Dendritic cell treated with granulocyte-macrophage colony-stimulating factor and Interleukin-4, amounts not matched to agents 40 ng/mL and 50 ng/mL, for 4 days (primary cell): ENCODE results near the gene KCNK7.

Experiments
- H3K27ac Mint-ChIP-seq: one replicate; pipeline ENCODE4 v1.8.0; 2022; ENCODE audit warnings: mild to moderate bottlenecking, mixed read lengths
- H3K27me3 Mint-ChIP-seq: one replicate; pipeline ENCODE4 v1.8.0; 2022; ENCODE audit warnings: mild to moderate bottlenecking, mixed read lengths
- H3K36me3 Mint-ChIP-seq: one replicate; pipeline ENCODE4 v1.8.0; 2022; ENCODE audit warnings: low read depth, mixed read lengths
- H3K4me1 Mint-ChIP-seq: one replicate; pipeline ENCODE4 v1.8.0; 2022; ENCODE audit warnings: low read depth, mixed read lengths
- H3K4me3 Mint-ChIP-seq: one replicate; pipeline ENCODE4 v1.8.0; 2022; ENCODE audit warnings: mild to moderate bottlenecking, moderate library complexity, mixed read lengths
- H3K9me3 Mint-ChIP-seq: one replicate; pipeline ENCODE4 v1.8.0; 2022; ENCODE audit warnings: mixed read lengths
- intact Hi-C: fragments of 100-400 bp; cut with micrococcal nuclease; formaldehyde crosslinking; loops from one replicate; pipeline ENCODE4 v1.15.0; 2022

KCNK7 gene

DNA sequence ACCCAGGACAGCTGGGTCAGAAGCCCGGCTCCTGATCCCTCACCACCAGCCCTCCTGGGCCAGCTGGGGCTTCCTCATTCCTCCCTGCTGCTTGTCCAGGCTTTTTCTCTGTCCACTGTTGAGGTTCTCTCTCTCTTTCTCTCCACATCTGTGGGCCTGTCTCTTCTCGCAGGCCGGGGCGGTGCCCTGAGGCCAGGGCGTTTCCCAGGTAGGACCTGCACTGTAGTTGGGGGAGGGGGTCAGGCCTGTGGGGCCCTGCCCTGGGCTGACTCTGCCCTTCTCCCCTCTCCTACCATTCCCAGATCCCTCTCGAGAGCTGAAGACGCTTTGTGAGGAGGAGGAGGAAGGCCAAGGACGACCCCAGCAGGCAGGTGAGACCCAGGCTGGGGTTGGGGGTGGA lies 14.8 kb downstream of the KCNK7 start:
- H3K36me3 Mint-ChIP-seq: peaks cover 96% of the 10 kb centered on the region

DNA sequence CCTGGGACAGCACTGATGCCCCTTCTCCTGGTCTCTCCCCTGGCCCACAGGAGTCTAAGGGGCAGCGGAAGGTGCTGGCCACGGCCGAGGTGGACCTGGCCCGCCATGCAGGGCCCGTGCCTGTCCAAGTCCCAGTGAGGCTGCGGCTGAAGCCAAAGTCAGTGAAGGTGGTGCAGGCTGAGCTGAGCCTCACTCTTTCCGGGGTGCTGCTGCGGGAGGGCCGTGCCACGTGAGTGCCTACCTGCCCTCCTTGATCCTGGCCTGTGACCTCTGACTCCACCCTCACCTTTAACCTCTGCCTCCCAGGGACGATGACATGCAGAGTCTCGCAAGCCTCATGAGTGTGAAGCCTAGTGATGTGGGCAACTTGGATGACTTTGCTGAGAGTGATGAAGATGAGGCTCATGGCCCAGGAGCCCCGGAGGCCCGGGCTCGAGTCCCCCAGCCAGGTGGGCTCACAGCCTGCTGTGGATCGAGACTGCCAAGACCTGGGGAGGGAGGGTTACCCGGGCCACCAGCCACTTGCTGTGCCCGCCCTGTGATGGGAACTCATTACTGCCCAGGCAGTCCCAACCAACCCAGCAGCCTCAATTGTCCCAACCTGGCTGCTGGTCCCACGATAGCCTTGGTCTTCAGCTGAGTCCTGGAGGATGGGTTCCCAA lies 15.4 kb downstream of the KCNK7 start:
- Mint-ChIP-seq H3K27me3 (no peaks in the 10 kb centered on the region), H3K9me3 (no peaks in the 10 kb centered on the region), H3K4me1 (peaks cover 76% of the 10 kb centered on the region), H3K4me3 (no peak overlapping the region), H3K27ac (peak overlapping the region; percentile 72), H3K36me3 (peaks cover 95% of the 10 kb centered on the region)
- intact Hi-C loops: no loop called here

More for the DNA sequence above, 14.8 kb downstream of the KCNK7 start:
- Mint-ChIP-seq H3K27me3 (no peaks in the 10 kb centered on the region), H3K4me3 (no peak overlapping the region), H3K4me1 (peaks cover 77% of the 10 kb centered on the region), H3K27ac (peak overlapping the region; percentile 72), H3K9me3 (no peaks in the 10 kb centered on the region)
- intact Hi-C loops: no loop called here

DNA sequence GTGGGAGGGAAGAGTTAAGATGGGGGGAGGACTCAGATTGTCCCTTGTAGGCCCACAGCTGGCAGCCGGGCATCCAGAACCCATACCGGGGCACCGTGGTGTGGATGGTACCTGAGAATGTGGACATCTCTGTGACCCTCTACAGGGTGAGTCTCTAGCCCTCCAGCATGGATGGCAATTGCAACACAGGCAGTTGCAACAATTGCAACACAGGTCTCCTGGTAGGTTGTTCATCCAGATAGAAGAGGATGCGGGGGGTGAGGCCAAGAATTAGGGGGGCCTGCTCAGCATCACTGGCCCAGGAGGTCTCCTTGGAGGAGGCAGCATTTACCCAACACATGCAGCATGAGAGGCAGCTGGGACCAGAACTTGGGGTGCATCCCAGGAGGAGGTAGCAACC lies 16.3 kb downstream of the KCNK7 start:
- H3K27me3 Mint-ChIP-seq: no peaks in the 10 kb centered on the region
- intact Hi-C loops: no loop called here
- peak overlapping the region; percentile 21 for H3K4me3 Mint-ChIP-seq
- H3K27ac Mint-ChIP-seq: peak overlapping the region; percentile 90
- peaks cover 94% of the 10 kb centered on the region for H3K36me3 Mint-ChIP-seq
- H3K9me3 Mint-ChIP-seq: no peaks in the 10 kb centered on the region
- peaks cover 77% of the 10 kb centered on the region for H3K4me1 Mint-ChIP-seq

DNA sequence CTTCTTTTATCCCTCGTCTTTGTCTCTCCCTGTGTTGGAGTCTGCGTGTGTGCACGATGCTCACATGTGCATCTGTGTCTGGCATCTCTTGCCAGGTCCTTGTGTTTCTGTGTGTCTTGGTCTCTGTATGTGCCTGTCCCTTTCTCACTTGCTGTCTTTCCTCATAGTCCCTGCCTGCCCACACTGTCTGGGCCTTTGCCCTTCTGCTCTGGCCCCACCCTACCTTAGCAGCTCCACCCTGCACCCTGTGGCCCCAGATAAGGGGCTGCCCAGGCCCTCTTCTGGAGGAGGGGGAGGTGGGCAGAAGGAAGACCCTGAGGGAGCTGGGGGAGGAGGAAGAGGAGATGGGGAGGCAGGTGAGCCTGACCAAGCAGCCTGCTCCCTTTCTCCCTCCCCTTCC lies 16.9 kb downstream of the KCNK7 start:
- Mint-ChIP-seq H3K4me1 (peaks cover 76% of the 10 kb centered on the region), H3K27me3 (no peaks in the 10 kb centered on the region), H3K27ac (peak overlapping the region; percentile 90), H3K9me3 (no peaks in the 10 kb centered on the region), H3K4me3 (peak overlapping the region; percentile 92), H3K36me3 (peaks cover 94% of the 10 kb centered on the region)
- intact Hi-C loops: no loop called here

DNA sequence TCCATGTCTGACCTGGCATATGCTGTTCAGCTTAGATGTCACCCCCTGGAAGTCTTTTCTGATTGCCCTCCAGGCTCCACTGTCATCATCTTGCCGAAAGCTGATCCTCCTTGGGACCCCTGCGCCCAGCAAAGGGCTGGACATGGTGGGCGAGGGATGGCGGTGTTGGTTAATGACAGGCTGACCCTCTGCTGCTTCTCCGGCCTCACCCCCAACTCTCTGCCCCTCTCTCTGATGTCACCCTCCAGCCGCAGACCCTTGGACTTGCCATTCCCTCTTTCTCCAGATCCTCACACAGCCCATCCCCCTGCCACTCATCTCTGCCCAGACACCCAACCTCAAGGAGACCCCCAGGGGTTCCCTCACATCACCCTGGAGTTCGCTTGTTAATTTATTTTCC lies 17.5 kb downstream of the KCNK7 start:
- Mint-ChIP-seq H3K9me3 (no peaks in the 10 kb centered on the region), H3K4me1 (peaks cover 76% of the 10 kb centered on the region), H3K27ac (peak overlapping the region; percentile 90), H3K4me3 (peak overlapping the region; percentile 92), H3K27me3 (no peaks in the 10 kb centered on the region), H3K36me3 (peaks cover 94% of the 10 kb centered on the region)
- intact Hi-C loops: no loop called here

DNA sequence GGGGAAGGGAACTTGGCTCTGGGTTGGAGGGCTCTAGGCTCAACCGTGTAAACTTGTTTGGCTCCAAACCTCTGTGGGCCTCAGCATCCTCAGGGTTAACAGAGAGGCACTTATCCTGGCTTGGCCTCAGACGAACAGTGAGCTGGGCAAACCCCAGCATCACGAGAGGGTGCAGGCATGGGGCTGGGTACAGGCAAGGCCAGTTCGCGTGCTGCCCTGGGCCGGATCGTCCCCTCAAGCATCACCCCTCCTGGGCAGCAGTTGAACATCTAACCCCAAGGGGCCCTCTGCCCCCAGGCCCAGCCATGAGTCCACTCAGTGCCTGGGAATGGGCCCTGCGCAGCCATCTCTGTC lies 17.9 kb downstream of the KCNK7 start:
- intact Hi-C loops: loop anchor here (1.0 kb wide), 1 partner anchor 10 kb away; no protein-coding TSS in a partner anchor
- Mint-ChIP-seq H3K9me3 (no peaks in the 10 kb centered on the region), H3K27ac (peak overlapping the region; percentile 90), H3K36me3 (peaks cover 91% of the 10 kb centered on the region), H3K27me3 (no peaks in the 10 kb centered on the region), H3K4me3 (peak overlapping the region; percentile 92), H3K4me1 (peaks cover 73% of the 10 kb centered on the region)

DNA sequence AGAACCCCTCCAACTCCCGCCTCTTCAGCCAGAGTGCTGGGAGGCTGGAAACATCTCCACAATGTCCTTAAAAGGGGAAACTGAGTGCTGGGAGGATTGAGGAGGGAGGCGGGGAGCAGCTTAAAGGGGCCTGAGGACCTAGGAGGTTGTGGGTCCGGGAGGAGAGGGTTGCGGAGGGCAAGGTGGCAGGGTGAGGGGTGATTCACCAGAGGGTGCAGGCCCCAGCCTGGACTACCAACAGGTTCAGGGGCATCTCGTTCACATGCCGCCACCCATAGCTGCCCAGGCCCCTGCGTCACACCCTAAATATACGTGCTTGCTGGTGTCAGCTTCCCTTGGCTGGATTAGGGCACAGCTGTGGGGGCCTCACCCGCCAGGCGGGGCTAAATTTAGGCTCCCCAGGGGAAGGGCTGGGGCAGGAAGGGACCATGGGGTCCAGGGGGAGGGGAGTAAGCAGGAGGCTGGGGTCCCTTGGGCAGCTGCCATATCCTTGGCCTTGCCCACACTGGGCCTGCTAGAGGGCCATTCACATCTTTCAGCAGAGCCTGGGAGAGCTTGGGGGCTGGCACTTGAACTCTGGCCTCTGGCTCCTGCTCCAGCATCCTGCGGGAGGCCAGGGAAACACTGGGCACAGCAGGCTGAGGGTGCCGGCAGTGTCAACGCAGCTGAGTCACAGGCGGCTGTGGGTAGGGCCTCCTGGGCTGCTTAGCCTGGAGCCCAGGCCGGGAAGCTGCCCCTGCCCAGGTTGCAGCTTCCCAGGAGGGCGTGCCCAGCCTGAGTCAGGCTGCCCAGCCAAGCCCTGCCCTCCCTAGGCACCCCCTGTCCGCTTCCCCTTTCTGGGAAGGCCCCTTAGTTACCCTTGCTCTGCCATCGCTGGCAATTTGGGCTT lies 18.5 kb downstream of the KCNK7 start:
- intact Hi-C loops: loop anchor here (1.0 kb wide), 1 partner anchor 10 kb away; no protein-coding TSS in a partner anchor
- Mint-ChIP-seq H3K27me3 (no peaks in the 10 kb centered on the region), H3K36me3 (peaks cover 87% of the 10 kb centered on the region), H3K27ac (peak overlapping the region; percentile 90), H3K4me1 (peaks cover 69% of the 10 kb centered on the region), H3K9me3 (no peaks in the 10 kb centered on the region), H3K4me3 (peak overlapping the region; percentile 92)

DNA sequence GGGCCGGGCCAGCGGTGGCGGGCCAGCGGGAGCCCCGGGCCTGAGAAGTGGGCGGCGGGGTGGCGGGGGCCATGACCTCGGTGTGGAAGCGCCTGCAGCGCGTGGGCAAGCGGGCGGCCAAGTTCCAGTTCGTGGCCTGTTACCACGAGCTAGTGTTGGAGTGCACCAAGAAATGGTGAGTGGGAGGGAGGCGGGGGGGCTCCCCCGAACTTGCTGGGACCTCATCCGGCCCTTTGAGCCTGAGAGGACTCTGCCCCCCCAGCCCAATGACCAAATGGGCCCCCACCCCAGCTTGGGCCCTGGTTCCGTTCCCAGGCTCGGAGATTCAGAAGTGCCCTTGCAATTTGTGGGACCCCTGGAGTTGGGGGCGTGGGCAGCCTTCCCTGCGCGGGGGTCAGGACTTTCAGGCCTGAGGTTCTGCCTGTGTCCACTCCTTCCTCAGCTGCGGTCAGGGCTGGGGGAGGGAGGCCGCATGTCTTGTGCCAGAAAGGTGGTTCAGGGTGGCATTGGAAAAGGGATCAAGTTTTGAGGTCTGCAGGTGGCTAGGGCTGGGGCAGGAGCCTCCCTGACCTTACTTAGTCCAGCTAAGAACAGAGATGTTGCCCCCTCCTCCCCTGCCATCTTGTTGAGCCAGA lies 19.3 kb downstream of the KCNK7 start:
- Mint-ChIP-seq H3K27me3 (no peaks in the 10 kb centered on the region), H3K9me3 (no peaks in the 10 kb centered on the region), H3K4me1 (peaks cover 69% of the 10 kb centered on the region), H3K36me3 (peaks cover 87% of the 10 kb centered on the region), H3K27ac (peak overlapping the region; percentile 90), H3K4me3 (peak overlapping the region; percentile 92)
- intact Hi-C loops: no loop called here

DNA sequence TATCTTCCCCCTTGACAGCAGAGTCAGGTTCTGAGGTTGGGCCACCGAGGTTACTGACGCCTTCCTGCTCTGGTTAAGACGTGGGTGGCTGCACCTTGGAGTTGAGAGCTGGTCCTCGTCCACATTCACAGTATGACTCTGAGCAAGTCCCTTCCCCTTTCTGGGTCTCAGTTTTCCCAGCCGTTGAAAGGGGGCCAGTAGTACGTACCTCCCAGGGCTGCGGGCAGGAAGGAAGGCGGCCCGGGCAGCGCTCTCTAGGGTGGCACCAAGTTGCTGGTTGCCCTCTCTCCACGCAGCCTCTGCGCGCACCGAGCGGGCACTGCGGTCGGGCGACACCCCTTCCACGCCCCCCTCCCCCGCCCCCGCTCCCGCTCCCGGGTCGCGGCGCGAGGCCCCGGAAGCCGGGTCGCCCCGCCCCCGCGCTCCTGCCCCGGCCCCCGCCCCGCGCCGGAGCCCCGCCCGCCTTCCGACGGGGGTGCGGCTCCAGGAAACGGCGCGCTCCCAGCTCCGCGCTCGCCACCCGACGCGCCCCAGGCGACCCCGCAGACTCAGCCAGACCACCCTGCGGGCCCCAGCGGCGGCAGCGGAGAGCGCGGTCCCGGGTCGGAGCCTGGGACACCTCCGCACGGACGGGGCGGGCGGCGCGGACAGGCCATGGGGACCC lies 19.9 kb downstream of the KCNK7 start, which contains the start of gene EHBP1L1:
Gene EHBP1L1 (plus strand): TSS at position 486 of the 664 bp plus-strand sequence. CDS start 250 bp downstream, outside the sequence.
- Mint-ChIP-seq H3K27me3 (no peaks in the 10 kb centered on the region), H3K4me1 (peaks cover 70% of the 10 kb centered on the region)

DNA sequence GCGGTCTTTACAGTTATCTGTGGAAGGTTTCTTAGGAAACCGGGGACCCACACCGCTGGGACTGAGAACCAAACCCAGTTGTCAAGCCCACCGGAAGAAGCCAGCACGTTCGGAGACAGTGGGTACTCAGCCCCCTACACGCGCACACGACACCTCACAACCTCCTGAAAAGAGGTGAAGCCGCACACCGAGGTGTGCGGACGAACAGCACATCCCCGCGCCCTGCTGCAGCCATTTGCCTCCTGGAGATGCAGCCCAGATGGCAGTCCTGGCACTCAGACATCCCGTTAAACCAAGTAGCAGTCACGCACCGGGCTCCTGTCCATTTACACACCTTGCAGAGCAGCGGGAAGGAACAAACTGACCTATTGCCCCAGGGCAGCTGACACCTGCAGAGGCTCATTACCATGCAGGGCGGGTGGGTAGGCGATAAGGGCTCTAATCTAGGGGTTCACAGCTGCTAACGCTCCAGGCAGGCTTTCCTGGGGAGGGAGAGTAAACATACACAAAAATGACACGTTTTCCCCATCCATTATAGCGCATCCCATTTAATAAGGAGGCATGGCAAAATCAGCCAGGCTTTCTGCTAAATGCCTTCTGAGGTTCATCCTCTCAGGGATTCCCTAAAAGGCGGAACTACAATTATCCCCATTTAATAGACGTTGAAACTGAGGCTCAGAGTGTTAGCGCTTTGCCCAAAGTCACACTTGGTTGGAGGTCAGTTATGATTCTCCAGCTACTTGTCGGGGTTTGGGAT lies 20.6 kb downstream of the KCNK7 start:
- Mint-ChIP-seq H3K9me3 (no peaks in the 10 kb centered on the region), H3K4me1 (peaks cover 68% of the 10 kb centered on the region), H3K27ac (peak overlapping the region; percentile 90), H3K4me3 (peak overlapping the region; percentile 86), H3K27me3 (no peaks in the 10 kb centered on the region), H3K36me3 (peaks cover 86% of the 10 kb centered on the region)
- intact Hi-C loops: loop anchor here (1.0 kb wide), 2 partner anchors 13 to 40 kb away; partner anchors contain the start of gene PCNX3

More for the DNA sequence above, 19.9 kb downstream of the KCNK7 start, which contains the start of gene EHBP1L1:
- Mint-ChIP-seq H3K36me3 (peaks cover 87% of the 10 kb centered on the region), H3K27ac (peak within 1 kb of the TSS; percentile 90), H3K9me3 (no peaks in the 10 kb centered on the region), H3K4me3 (peak within 1 kb of the TSS; percentile 92)
- intact Hi-C loops: no loop called here

DNA sequence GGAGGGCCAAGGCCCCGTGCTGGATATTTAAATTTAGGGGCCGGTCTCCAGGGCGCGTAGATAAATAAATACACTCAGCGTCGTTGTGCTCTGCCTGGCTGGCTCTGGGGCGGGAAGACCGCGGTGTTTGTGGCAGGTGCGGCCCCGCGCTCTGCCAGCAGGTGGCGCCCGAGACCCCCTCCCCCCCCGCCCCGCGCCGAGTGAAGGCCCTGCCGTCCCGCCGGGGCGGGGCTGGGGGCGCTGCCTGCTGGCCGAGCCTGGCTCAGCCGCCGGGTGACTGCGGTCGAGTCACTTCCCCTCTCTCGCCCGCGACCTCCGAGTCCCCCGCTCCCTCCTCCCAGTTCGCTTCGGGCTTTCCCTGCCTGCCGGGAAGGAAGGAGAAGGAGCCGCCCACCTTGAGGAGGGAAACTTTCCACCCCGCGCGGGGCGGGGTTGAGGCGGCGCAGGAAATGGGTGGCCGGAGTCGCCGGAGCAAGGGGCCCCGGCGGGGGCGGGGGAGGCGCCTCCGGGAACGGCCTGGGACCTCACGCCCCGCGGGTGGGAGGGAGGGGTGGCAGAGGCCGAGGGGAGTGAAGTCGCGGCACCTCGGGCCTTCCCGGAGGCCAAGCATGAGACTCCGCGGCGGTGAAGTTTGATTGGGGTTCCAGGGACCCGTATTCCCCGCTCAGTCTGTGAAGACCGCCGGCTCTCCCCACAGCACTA lies 21.3 kb downstream of the KCNK7 start:
- Mint-ChIP-seq H3K36me3 (peaks cover 86% of the 10 kb centered on the region), H3K27ac (peak overlapping the region; percentile 90), H3K4me1 (peaks cover 67% of the 10 kb centered on the region), H3K9me3 (no peaks in the 10 kb centered on the region), H3K27me3 (no peaks in the 10 kb centered on the region), H3K4me3 (peak overlapping the region; percentile 86)
- intact Hi-C loops: loop anchor here (1.0 kb wide), 2 partner anchors 14 to 41 kb away; partner anchors contain the start of gene PCNX3

DNA sequence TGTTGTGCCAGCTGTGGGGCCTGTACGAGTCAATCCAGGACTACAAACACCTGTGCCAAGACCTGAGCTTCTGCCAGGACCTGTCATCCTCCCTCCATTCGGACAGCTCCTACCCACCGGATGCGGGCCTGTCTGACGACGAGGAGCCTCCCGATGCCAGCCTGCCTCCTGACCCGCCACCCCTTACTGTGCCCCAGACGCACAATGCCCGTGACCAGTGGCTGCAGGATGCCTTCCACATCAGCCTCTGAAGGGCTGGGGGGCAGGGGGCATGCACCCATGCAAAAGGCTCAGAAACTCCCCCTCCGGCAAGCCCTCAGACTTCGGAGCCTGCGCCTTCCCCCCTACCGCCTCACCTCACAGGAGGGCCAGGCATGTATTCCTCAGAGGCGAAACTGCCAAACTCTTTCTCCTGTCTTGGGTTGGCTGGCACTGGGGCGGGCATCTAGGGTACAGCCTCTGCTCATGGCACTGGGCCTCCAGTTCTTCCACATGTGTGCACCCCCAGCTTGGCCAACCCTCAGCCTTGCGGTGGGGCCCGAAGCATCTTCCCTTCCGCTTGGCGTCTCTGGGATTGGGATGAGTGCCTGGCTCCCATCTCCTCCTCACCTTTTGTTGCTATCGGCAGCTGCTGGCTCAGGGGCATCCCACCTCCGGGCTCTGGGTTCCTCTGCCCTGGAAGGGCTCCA lies 22.1 kb downstream of the KCNK7 start:
- H3K27ac Mint-ChIP-seq: peak overlapping the region; percentile 90
- H3K27me3 Mint-ChIP-seq: no peaks in the 10 kb centered on the region
- peaks cover 67% of the 10 kb centered on the region for H3K4me1 Mint-ChIP-seq
- intact Hi-C loops: loop anchor here (1.0 kb wide), 2 partner anchors 15 to 42 kb away; partner anchors contain the start of gene PCNX3
- H3K36me3 Mint-ChIP-seq: peaks cover 86% of the 10 kb centered on the region
- no peaks in the 10 kb centered on the region for H3K9me3 Mint-ChIP-seq
- H3K4me3 Mint-ChIP-seq: peak overlapping the region; percentile 86
